GM04504 (cell line): Measurements from ENCODE around the gene DPCD.

Experiments used
- DNase-seq: peaks from one replicate; pipeline ENCODE4 v3.0.0-alpha.2; 2012; ENCODE audit warnings: low read depth

The DPCD gene

DNA sequence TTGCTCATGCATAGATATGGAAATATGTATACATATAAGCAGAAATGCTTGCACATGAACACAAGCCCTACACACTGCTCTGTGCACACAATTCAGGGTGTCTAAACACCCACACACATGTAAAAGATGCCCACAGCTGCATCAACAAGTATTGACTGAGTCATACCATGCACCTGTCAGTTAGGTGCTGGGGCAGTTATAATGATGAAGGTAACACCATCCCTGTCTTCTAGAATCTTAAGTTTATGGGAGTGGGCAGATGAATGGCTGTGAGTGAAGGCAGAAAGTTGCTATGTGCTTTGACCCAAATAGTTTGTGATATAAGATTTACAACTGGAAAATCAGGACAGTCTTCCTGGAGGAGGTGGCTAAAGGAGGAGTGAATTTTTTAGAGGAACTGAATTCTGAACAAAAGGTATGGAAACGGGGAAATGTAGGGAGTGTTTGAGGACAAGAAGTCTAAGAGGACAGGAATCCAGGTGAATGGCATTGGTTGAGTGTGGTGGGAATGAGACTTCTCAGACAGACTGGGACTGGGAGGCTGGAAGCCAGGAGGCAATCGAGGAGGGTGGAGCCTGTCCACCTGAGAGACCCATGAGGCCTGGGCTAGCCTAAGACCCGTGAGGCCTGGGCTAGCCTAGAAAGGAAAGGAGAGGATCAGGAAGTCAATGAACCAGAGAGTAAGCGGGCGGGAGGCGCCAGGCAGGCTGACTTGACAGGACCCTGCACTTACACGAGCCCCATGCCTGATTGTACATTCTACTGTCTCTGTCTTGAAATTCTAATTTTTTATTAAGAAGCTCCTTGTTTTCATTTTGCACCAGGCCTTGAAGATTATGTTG, 20.7 kb upstream of the DPCD start:
- no peak for DNase-seq

DNA sequence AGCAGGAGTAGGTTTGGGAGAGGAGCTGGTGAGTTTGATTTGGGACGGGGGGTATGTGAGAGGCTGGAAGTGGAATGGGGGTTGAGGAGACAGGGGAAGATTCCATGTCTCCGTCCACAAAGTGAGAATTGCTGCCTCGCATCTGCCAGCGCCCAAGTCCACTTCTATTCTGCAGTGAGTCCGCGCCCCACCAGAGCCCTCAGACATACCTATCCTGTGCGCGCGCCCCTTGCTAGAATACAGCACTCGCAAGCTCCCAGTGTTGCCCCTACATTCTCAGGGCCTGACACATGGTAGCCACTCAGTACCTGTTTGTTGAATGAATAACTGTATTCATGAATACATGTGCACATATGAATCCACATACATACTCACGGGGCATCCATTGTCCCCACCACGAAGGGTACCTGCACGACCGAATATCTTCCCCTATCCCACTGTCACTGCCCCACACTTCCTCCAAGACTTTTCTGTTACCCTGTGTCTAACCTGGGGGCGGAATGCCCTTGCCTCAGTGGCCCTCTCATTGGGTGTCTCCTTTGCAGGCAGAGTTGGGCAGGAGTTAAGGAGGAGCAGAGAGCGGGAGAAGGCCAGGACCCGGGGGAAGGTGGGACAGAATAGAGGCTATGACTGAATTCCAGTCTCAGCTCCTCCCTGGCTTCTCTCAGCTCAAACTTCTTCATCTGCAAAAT, 19.9 kb upstream of the DPCD start:
- no peak for DNase-seq

DNA sequence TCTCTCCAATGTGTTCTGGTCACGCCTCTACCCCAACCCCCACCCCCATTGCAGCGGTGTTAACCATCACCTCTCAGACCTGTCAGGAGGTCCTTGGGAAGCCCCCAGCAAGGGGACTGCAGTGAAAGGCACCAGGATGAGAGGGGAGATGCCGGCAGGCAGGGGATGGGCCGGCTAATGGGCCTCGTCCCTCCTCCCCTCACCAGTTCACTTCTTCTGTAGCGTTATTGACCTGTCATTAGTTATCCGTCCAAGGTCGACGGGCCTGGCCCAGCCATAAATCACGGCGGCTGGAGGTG, 18.8 kb upstream of the DPCD start:
- no peak for DNase-seq

DNA sequence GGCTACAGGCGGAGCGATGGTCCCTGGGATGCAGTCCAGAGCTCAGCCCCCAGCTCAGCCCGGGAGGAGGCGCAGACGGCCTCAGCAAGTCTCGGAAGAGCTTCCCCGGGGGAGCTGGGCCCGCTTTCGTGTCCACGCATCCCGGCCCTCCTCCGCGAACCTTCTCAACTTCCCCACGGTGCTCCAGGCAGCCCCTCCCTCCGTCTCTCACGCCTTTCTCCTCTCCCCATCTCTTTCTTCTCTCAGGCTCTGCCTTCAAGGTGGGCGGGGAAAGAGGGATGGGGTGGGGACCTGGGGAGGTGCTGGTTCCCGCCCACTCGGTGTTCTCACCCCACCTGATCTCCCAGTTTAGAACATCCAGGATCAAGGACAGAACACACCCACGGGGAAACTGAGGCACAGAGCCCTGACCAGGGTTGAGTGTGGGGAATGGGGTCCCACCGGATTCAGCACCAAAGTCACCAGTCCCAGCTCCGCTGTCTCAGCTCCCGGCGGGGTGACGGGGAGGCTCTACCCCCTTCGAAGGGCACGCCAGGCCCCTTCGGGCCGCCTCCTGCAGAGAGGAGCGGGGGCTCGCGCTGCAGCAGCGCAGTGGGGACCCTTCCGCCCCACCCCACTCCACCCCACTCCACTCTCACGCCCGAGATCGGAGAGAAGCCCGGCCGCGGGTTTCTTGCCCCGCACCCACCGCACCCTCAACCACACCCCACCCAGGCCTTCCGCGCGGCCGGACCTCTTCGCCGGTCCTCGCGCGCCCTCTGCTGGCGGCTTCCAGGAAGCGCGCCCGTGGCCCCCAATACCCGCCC, 18.3 kb upstream of the DPCD start:
- DNase-seq = no peak

DNA sequence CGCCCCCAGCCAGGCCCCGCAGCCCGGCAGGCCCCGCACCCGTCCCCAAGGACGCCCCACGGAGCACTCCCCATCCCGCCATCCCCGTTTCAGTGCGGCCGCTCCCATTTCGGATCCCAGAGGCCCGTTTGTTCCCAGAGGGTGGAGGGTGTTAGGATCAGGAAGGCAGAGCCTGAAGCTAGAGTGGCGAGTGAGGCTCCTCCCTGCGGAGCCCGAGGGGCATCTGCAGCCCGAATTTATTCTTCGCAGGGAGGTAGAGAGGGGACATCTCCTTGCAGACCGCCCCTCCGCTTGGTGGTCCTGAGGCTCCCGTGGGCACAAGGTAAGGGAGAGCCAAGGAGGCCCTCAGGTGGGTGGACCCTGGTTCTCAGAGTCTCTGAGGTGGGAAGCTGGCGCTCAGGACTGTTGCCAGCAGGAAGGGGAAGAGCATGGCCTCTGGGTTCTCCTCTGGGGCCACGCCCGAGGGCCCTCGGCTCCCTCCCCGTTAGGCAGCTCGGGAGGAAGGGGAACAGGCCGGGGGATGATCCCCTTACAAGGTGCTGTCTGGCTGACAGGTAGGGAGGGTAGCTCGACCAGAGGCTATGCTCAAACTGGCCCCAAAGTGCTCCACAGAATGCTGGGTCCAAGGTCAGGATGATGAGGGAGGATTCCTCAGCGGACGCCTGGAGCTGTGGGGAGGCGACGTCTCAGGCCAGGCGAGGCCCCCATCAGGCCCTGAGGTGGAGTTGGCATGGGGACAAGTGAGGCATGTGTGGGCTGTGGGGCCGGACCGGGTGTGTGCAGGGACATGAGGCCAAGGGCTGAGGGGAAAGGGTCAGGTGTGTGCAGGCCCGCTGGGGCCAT, 17.5 kb upstream of the DPCD start:
- DNase-seq = no peak

DNA sequence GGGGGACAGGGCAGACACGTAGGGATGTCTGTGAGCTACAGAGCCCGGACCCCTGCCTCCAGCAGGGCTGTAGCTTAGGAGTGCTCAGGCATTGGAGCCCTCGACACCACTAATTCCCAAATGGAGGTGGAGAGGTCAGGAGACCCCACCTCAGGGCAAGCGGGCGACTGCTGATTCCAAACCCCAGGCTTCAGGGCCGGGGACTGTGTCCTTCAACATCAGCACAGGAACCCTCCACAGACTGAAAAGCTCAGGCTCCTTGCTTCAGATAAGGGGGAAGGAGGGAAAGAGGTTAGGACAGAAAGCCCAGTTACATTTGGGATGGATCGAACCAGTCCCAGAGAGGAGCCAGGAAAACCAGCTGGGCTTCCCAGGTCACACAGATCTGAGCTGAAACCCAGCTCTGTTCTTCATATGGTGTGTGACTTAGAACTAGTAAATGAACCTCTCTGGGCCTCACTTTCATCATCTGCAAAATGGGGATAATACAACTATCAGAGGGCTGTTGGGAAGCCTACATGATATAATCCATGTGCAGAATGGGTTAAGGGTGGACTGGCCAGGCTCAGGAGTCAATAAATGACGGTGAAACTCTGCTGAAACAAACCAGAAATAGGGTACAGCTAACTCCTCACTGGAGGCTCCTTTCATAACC, 16.7 kb upstream of the DPCD start:
- DNase-seq = no peak

DNA sequence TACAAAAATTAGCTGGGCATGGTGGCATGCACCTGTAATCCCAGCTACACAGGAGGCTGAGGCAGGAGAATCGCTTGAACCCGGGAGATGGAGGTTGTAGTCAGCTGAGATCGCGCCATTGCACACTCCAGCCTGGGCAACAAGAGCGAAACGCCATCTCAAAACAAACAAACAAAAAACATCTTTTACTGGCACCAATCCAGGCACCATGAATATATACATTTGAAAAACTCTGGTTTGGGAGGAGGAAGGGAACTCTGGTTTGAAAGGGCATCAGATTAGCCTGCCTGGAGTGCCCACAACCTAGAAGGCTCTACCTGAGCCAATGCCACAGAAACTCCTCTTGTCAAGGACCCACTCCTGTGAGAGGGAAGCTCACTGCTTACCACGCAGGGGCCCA, 16.0 kb upstream of the DPCD start:
- DNase-seq = no peak

DNA sequence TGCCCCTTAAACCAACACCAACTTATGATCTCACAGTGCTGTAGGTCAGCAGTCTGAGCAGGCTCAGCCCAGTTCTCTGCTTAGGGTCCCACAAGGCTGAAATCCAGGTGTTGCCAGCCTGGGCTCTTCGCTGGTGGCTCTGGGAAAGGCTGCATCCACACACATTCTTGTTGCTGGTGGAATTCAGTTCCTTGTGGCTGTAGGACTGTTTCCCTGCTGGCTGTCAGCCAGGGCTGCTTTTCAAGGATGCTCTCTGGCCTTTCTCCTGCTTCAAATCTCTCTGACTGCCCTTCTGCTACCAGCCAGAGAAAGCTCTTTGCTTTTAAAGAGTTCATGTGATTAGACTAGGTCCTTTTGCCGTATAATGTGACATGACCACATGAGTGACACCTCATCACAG, 15.3 kb upstream of the DPCD start:
- no peak for DNase-seq

DNA sequence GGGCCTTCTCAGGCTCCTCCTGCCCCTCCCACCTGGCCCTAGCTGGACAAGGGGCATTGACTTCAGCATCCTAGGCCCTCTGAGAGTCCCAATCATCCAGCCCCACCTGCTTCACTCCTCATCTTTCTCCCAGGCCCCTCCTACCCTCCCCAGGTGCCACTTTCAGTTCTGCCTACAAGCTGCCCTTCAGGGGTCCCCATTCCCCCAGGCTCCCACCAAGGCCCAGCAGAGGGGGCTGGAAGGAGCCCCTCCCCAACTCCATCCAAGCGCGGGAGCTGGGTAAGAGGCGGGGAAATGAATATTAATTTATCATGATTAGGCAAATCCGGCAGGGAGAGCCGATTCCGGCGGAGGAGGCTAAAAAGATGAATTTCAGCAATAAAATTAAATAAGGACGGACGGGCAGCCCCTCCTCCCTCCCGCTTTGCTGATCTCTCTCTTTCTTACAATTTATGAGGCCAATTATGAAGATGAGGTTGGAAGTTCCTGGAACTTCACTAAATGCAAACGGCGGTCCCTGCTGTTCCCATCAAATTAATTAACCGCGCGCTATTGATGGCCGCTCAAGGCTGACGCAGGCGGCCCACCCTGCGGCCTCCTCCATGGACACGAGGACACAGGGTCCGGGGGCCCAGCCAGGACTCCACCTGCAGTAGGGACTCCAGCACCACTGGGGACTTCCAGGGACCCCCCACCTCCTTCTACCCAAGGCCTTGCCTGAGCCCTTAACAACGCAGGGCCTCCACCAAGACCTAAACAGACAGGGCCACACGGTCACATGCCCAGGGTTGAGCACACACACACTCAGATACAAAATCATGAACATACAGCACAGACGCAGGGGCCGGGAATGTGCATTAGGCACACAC, 14.0 kb upstream of the DPCD start:
- DNase-seq = no peak

DNA sequence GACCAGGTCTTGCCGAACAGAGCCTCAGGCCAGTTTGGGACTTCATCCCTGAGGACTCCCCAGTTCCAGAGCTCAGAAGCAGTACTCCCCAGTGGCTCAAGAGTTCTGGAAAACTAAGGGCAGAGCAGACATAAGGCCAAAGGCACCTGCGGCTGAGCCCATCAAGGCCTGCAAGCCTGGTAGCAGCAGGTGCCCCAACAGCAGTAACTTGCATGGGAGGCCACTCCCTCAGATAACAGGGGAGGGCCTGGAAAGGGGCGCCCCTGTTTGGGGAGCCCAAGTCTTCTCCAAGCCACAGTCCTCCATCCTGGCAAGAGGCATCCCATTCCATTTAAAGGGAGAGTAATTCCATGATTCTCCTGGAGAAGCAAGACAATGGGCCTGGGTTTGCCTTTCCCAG, 13.0 kb upstream of the DPCD start:
- DNase-seq = no peak

DNA sequence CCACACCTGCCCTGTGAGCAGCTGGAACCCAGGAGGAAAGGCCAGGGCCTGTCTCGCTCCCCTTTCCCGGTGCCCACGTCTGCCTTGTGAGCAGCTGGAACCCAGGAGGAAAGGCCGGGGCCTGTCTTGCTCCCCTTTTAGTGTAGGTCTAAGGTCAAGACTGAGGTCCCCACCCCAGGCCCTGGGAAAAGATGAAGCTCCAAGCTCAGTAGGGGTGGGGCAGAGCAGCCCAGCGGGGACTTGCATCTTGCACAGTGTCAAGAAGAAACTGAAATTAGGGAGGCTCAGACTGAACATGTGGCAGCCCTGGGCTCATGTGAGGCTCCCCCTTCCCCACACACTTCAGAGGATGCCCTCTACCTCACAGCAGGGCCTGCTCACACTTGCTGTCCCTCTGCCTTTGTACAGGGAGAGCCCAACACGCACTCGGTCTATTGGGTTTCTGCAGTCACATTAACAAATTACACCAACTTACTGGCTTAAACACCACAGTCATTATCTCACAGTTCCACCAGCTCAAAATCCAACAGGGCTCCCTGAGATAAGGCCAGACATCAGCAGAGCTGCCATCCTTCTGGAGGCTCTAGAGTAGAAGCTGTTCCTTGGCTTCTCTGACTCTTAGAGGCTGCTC, 12.4 kb upstream of the DPCD start:
- no peak for DNase-seq

DNA sequence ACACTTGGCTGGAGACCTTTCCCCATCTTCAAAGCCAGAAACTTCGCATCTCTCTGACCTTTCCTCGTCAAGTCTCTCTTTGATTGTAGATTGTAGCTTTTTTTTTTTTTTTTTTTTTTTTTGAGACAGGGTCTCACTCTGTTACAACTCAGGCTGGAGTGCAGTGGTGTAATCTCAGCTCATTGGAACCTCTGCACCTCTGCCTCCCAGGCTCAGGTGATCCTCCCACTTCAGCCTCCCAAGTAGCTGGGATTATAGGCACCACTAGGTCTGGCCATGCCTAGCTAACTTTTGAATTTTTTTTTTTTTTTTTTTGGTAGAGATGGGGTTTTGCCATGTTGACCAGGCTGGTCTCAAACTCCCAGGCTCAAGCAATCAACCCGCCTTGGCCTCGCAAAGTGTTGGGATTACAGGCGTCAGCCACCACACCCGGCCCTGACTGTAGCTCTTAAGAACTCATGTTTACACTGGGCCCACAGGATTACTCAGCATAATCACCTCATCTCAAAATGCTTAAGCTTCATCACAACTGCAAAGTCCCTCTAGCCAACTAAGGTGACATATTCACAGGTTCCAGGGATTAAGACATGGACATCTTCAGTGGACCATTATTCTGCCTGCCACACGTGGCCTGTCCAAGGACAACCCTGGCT, 11.8 kb upstream of the DPCD start:
- DNase-seq = no peak

DNA sequence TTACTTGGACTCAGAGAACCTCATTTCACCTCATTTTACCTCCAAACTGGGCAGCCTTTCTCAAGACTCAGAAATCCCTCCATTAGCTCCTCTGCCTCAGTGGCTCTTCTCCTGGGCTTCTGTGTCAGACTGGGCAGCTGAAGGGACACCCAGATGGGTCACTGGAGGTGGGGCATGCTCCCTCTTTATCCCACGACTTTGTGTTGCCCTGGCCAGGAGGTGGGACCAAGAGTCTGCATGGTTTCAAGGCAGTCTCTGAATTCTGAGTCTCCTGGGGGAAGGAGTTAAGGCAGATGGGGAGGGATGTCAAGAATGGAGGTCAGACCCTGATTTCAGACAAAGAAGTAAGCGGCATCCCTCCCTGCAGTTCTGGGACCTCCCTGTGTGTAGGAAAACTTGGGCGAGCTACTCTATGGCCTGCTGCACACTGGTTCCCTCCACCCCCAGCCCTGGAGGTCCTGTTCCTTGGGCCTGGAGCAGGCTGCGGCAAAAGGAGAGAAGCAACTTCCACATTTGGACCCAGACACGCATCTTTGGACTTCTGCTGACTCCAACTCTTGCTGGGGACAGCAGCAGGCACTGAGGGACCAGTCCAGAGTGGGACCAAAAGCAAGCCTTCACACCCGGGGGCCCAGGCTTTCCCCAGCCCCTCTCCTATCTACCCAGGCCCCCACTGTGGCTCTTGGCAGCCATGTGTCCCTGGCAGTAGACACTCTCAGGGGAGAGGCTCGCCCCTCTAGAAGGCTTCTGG, 10.8 kb upstream of the DPCD start:
- no peak for DNase-seq

DNA sequence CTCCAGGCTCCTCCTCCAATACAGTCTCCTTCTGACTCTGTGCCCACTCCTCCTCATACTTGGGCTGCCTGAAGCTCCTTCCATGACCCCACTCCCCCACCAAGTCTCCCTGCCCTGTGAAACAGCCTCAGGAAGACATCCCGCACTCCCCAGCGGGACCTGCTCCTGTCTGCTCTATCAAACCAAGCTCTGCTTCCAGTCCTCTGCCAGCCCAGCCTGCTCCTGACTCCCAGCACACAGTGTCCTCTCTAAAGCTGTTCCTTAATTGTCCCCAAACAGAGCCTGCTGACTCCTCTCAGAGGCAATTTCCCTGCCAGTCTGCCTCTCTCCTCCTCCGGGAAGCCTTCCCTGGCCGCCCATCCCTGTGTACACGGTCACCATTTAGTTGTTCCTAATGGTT, 9.9 kb upstream of the DPCD start:
- DNase-seq = no peak

DNA sequence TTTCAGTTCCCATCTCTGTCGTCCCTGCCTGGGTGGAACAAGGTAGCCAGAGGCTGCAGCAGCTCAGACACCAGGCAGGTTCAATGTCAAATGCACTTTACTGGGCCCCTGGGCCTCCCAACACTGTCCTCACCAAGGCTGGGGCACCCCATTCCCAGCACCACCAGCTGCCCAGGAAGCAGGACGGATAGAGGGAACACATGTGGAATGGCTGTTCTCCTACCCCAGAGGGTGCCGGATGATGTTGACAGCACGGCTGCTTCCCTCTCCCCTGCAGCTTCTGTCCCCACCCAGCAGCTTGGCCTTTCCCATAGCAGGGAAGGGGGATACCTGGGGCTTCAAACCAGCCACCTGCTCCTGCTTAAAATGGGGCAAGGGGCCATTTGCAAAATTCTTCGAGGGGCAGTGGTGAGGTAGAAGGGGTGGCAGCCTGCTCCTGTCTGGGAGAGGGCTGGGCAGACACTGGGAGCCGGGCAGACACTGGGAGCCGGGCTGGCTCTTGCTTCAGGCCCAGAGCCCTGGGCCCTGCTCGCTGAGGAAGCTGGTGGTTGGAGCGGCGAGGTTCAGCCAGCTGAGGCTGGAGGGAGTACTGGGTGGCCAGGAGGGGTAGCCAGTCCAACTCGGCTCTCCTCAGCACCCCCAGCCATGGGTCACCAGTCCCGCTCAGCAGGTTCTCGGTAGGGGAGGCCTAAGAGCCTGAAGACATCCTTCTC, 9.2 kb upstream of the DPCD start:
- DNase-seq = no peak

DNA sequence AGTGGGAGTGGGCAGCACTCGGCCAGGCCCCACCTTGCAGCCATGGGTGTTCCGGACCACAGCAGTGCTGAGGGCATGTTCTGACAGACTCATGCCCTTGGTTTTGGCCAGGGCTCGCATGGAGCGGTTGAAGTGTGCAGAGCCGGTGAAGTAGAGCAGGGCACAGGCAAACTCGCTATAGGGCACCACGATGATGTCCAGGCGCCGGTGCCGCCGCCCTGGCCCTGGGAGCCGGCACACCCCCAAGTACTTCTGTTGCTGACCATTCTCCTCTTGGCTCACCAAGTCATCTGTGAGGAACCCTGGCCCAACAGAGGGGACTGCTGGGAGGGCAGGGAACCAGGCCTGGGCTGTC, 8.6 kb upstream of the DPCD start:
- DNase-seq = no peak

DNA sequence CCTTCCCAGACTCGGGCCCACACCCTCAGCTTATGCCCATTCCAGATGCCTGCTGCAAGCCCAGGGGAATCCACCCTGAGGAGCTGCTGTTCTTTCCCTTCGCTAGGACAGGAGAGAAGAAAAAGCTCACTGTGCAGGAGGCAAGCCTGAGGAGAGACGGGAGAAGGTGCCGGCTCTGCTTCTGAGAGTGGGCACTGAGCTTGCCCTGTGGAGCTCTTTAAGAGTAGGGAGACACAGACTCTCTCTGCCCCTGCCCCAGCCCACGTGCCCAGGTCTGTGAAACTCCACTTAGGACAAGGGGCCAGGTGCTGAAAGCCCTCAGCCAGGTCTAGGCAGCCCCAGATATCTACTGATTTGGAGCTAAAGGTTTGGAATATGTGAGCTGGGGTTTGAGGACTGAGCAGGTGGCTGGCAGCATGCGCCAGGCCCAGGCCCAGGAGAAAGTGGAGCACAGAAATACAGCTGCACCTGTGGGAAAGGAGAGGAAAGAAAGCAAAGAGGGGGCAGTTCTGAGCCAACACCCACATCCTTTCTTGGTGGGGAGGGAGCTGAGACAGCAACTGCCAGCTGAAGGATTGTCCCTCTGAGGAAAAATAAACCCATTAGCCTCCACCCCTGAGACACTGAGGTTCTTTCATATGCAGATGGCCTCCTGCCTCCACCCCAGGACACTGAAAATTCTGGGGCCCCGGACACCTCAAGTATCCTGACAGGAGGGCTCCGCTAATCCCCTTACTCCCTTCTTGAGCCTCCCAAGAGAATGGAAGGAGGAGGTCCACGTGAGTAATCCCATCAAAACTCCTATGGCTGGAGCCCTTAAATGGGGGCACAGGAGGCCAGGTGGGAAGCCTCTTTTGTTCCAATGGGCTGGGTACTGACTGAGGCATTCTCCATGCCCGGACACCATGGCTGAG, 7.4 kb upstream of the DPCD start:
- DNase-seq = no peak
